ENCODE data around the gene EFNB2.

- TF ChIP-seq CTCF (conservative IDR thresholded peaks at IDR 0.05; ENCODE audit: low read depth, low read length) (no peak), EZH2 (IDR thresholded peaks at IDR 0.05; ENCODE audit: borderline replicate concordance, low read depth, low read length, poor library complexity, severe bottlenecking) (no peak)
Measured at GRCh38 chr13:106450991-106451390, 84.5 kb downstream of the EFNB2 start.
